WI38 (cell line): ENCODE data around the gene MAGI1.

Experiments
- H3K4me3 ChIP-seq: 2 replicates; pipeline ENCODE4 v1.5.1; 2011; ENCODE audit warnings: low read depth, mild to moderate bottlenecking, control low read depth, low read length
- TF ChIP-seq, protein P1 (sequence below): IDR thresholded peaks from 2 replicates; pipeline ENCODE4 v1.5.1; 2012; ENCODE audit warnings: low read depth, mild to moderate bottlenecking, control low read depth, low read length

MAGI1 gene

DNA sequence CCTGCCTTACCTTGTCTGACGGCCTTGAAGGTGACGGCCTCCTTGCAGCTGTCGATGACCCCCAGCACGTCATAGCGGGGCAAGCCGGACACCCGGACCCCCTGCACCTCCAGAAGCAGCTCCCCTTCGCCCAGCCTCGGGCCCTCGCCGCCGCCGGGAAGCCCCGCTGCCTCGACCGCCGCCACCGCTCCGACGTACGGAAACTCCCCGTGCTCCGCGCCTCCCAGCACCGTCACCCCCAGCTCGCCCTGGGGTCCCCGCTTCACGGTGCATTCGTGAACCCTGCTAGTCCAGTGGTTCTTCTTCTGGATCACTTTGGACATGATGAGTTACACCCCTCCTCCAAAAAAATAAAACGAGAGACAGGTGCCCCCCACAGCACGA is 740 bp downstream of the MAGI1 start:
- TF ChIP-seq, protein P1, sequence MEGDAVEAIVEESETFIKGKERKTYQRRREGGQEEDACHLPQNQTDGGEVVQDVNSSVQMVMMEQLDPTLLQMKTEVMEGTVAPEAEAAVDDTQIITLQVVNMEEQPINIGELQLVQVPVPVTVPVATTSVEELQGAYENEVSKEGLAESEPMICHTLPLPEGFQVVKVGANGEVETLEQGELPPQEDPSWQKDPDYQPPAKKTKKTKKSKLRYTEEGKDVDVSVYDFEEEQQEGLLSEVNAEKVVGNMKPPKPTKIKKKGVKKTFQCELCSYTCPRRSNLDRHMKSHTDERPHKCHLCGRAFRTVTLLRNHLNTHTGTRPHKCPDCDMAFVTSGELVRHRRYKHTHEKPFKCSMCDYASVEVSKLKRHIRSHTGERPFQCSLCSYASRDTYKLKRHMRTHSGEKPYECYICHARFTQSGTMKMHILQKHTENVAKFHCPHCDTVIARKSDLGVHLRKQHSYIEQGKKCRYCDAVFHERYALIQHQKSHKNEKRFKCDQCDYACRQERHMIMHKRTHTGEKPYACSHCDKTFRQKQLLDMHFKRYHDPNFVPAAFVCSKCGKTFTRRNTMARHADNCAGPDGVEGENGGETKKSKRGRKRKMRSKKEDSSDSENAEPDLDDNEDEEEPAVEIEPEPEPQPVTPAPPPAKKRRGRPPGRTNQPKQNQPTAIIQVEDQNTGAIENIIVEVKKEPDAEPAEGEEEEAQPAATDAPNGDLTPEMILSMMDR, result no peak

DNA sequence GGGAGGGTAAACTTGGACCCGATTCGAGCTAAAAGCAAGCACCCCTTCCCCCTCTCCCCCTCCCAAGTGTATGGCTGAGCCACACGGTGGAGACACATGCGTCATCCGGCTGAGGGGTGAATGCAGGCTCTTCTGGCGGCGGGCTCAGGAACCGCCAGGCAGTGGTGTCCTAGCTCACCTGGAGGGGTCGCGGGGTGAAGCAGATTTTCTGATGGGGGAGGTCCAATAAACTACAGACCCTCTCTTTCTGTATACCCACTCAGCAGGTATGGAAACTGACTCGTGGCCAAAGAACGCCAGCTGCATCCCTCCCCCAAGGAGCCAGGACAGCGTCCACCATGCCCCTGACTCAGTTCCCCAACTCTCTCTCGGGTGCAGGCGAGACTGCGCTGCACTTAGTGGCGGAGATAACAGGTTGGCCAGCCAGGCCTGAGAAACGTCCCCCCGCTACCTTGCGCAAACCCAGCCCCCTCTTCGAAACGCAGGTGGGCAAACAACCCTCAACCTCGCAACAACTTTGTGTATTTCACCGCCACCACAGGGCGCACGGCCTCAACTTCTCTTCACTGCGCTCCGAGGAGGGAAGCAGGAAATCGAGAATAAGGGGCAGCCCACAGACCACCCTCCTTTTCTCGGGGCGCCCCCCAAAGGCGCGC is 1.3 kb downstream of the MAGI1 start:
- TF ChIP-seq, protein P1, result no peak
- H3K4me3 ChIP-seq, result peak overlapping the region; percentile 74

More for the DNA sequence above, 740 bp downstream of the MAGI1 start:
- H3K4me3 ChIP-seq, result peak overlapping the region; percentile 74

DNA sequence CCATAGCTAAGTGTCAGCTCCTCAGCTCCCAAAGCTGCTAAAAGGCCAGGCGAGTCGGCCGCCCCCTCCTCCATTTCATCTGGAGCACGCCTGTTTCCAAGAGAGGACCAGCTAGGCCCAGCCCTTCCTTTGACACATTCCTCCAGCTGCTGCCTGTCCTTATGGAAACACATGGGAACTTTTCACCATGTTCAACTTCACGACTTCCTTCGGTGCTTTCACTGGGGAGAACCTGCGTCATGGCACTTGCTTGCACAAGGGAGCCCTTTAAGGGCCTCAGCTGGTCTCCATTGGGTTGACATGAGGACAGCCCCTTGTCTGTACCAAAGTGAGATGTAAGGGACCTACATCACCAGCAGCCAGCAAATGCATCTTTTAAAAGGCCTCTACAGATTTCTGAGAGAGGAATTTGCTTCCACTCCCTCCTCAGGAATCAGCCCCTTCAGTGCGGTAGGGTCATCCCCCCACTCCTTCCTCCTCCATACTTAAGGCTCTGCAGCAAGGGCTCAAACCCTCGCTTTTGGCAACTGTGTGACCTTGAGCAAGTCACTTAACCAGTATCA is 2.1 kb downstream of the MAGI1 start:
- H3K4me3 ChIP-seq, result peak overlapping the region; percentile 74
- TF ChIP-seq, protein P1, result no peak

DNA sequence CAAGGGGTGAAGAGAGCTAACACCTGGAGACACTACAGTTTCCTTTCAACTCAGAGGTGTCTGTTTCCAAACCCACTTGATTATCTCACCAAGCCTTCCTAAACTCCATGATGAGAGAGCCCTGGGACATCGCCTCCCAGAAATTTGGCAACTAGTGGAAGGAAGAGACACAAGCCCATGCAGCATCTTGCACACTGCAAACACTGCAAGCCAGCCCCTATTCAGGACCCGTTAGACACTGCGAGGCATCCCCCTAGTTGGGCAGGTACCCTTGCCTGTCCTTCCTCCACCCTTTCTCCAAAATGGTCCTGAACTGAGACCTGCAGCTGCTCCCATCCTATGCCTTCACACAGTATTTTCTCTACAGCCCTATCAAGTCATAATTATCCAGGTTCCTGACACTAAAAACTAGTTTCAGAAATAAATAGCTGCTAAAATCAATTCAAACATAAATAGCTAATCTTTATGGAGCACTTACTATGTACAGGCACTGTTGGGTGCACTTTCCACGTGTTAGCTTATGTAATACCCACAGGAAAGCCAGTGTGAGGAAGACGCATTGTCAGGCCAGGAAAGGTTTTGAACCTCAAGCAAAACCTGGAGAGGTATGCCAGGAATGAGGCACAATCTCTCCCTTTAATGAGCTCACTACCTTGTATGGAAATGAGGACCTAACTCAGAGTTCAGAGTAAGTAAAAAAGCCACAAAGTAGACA is 2.8 kb downstream of the MAGI1 start:
- TF ChIP-seq, protein P1, result no peak
- no peak overlapping the region for H3K4me3 ChIP-seq

DNA sequence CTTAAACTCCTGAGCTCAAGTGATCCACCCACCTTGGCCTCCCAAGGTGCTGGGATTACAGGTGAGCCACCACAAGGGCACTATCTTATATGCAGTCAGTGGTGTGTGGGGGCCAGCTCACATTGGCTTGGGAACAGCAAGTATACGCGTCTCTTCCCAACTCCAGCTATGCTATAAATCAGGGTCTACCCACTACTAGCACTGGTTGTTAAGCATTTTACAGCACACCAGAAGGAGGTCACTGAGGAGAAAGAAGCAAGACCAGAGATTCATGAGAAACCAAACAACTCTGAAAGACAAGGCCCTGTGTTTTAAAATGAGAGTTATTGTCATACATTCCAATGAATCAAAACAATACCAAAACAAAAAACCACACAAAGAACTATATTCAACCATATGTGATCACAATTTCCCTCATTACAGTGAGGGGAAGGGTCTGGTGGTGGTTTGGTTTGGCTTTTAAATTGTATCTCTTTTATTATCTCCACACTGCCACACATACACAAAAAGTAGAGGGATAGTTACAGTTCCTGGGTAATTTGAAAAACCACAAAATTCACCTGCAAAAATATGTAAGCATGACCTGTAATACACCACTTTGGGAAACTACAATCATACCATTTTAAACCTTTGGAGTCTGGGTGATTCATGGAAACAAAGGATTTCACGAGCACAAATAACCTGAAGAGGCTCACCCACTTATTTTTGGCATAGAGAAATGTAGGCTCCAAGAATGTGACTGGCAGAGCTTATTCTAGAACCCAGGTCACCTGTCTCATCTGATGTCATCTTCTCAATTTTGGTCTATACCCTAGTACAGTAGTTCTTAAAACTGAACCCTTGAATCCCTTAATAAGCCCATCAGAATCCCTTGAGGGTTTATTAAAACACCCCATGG is 5.2 kb downstream of the MAGI1 start:
- no peak overlapping the region for H3K4me3 ChIP-seq
- TF ChIP-seq, protein P1, result no peak

DNA sequence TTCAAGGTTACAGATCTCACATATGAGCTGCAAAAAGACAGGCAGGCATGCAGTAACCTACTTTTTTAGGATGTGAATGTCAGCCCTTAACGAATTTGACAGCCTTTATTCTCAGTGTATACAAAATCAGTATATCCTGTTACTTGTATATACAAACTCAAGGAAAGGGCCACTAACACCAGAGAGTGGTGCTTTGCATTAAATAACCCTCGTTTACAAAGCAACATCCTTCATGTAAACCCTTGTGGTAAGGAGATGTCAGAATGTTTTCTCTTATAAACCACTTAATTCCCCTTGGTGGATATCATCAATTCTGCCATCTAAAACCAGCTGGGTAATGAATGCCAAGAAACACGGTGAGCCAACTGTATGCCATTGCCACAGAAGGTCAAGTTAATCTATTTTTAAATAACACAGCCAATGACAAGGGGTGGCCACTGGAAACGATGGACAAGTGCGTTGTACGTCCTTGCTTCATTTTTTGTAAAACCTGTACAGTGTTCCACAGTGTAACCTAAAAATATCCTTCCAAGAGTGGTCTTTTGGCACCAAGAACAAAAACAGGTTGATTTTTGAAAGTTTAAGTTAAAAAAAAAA is 7.5 kb downstream of the MAGI1 start:
- H3K4me3 ChIP-seq, result no peak overlapping the region
- TF ChIP-seq, protein P1, result no peak
